Measurements from ENCODE around the gene CTPS2.
"Not testable (repeated sequence)": the region's sequence is repeated elsewhere in the genome, so short reads cannot be mapped to it uniquely, and the experiment has no call there.

CTPS2 gene

GRCh38 chrX:16733013-16733412 is 20.5 kb upstream of the CTPS2 start:
- Histone ChIP-seq H2BK120ac (ENCODE audit: low read depth, low read length) (no peak overlapping the region), H2AK5ac (ENCODE audit: low read length) (no peak overlapping the region), H3K4ac (ENCODE audit: low read depth, low read length) (no peak overlapping the region), H3K4me2 (ENCODE audit: low read length) (no peak overlapping the region), H3K56ac (ENCODE audit: low read length) (no peak overlapping the region), H2BK15ac (replicated peaks; ENCODE audit: low read depth) (no peak overlapping the region), H2BK5ac (ENCODE audit: low read length) (no peak overlapping the region), H3K79me1 (ENCODE audit: low read length) (no peaks in the 10 kb centered on the region), H3K4me3 (ENCODE audit: low read length) (no peak overlapping the region), H3K23ac (ENCODE audit: low read length) (no peak overlapping the region), H3K27ac (ENCODE audit: low read depth, low read length) (no peak overlapping the region), H4K8ac (ENCODE audit: low read depth, low read length) (no peak overlapping the region), H3K79me2 (ENCODE audit: control insufficient read depth, insufficient read depth, low read length) (no peaks in the 10 kb centered on the region), H3K27me3 (ENCODE audit: insufficient read depth, low read length, poor library complexity) (no peaks in the 10 kb centered on the region), H3K9ac (ENCODE audit: low read length) (no peak overlapping the region), H3K4me1 (ENCODE audit: control insufficient read depth, low read depth, low read length) (no peaks in the 10 kb centered on the region), H3K18ac (ENCODE audit: low read length) (no peak overlapping the region), H4K5ac (ENCODE audit: low read length) (no peak overlapping the region), H3K36me3 (ENCODE audit: control insufficient read depth, insufficient read depth, low read length) (no peaks in the 10 kb centered on the region)
- DNase-seq: peak; percentile 31

- H4K5ac ChIP-seq (ENCODE audit: low read length): no peak overlapping the region
- WGBS (ENCODE audit: extremely low coverage, insufficient coverage, low lambda C conversion rate): no CpG with 5 or more reads among the region's 1 CpG
Observed at GRCh38 chrX:16730450-16730849, 18.0 kb upstream of the CTPS2 start.

GRCh38 chrX:16727637-16728036 is 15.2 kb upstream of the CTPS2 start:
- Histone ChIP-seq H3K79me2 (ENCODE audit: control insufficient read depth, insufficient read depth, low read length) (peaks cover 13% of the 10 kb centered on the region), H3K27ac (ENCODE audit: low read depth, low read length) (no peak overlapping the region), H2AK5ac (ENCODE audit: low read length) (no peak overlapping the region), H3K4me2 (ENCODE audit: low read length) (no peak overlapping the region), H3K56ac (ENCODE audit: low read length) (no peak overlapping the region), H3K18ac (ENCODE audit: low read length) (no peak overlapping the region), H3K9ac (ENCODE audit: low read length) (no peak overlapping the region), H3K79me1 (ENCODE audit: low read length) (no peaks in the 10 kb centered on the region), H3K4me3 (ENCODE audit: low read length) (no peak overlapping the region), H3K36me3 (ENCODE audit: control insufficient read depth, insufficient read depth, low read length) (no peaks in the 10 kb centered on the region), H2BK5ac (ENCODE audit: low read length) (no peak overlapping the region), H4K8ac (ENCODE audit: low read depth, low read length) (no peak overlapping the region), H4K5ac (ENCODE audit: low read length) (no peak overlapping the region), H3K23ac (ENCODE audit: low read length) (no peak overlapping the region), H2BK15ac (replicated peaks; ENCODE audit: low read depth) (no peak overlapping the region), H3K4ac (ENCODE audit: low read depth, low read length) (no peak overlapping the region), H3K27me3 (ENCODE audit: insufficient read depth, low read length, poor library complexity) (no peaks in the 10 kb centered on the region), H2BK120ac (ENCODE audit: low read depth, low read length) (no peak overlapping the region), H3K4me1 (ENCODE audit: control insufficient read depth, low read depth, low read length) (no peaks in the 10 kb centered on the region)
- DNase-seq: no peak

More at GRCh38 chrX:16730450-16730849, 18.0 kb upstream of the CTPS2 start:
- Histone ChIP-seq H3K36me3 (ENCODE audit: control insufficient read depth, insufficient read depth, low read length) (no peaks in the 10 kb centered on the region), H3K27ac (ENCODE audit: low read depth, low read length) (no peak overlapping the region), H3K23ac (ENCODE audit: low read length) (no peak overlapping the region), H4K8ac (ENCODE audit: low read depth, low read length) (no peak overlapping the region), H3K56ac (ENCODE audit: low read length) (no peak overlapping the region), H2BK5ac (ENCODE audit: low read length) (no peak overlapping the region), H3K4ac (ENCODE audit: low read depth, low read length) (no peak overlapping the region), H2AK5ac (ENCODE audit: low read length) (no peak overlapping the region), H2BK120ac (ENCODE audit: low read depth, low read length) (no peak overlapping the region), H3K79me1 (ENCODE audit: low read length) (no peaks in the 10 kb centered on the region), H3K27me3 (ENCODE audit: insufficient read depth, low read length, poor library complexity) (no peaks in the 10 kb centered on the region), H3K4me2 (ENCODE audit: low read length) (no peak overlapping the region), H3K4me3 (ENCODE audit: low read length) (no peak overlapping the region), H3K4me1 (ENCODE audit: control insufficient read depth, low read depth, low read length) (no peaks in the 10 kb centered on the region), H3K18ac (ENCODE audit: low read length) (no peak overlapping the region), H3K79me2 (ENCODE audit: control insufficient read depth, insufficient read depth, low read length) (no peaks in the 10 kb centered on the region), H2BK15ac (replicated peaks; ENCODE audit: low read depth) (no peak overlapping the region), H3K9ac (ENCODE audit: low read length) (no peak overlapping the region)
- no peak for DNase-seq

GRCh38 chrX:16726347-16726988 is 14.0 kb upstream of the CTPS2 start:
- not testable (repeated sequence) for DNase-seq; H3K27ac ChIP-seq (ENCODE audit: low read depth, low read length); H3K23ac ChIP-seq (ENCODE audit: low read length); H3K4me3 ChIP-seq (ENCODE audit: low read length); H3K4ac ChIP-seq (ENCODE audit: low read depth, low read length); H3K4me1 ChIP-seq (ENCODE audit: control insufficient read depth, low read depth, low read length); H3K27me3 ChIP-seq (ENCODE audit: insufficient read depth, low read length, poor library complexity); H3K9ac ChIP-seq (ENCODE audit: low read length); H2BK5ac ChIP-seq (ENCODE audit: low read length); H2BK120ac ChIP-seq (ENCODE audit: low read depth, low read length); H3K4me2 ChIP-seq (ENCODE audit: low read length); H3K79me1 ChIP-seq (ENCODE audit: low read length); H3K56ac ChIP-seq (ENCODE audit: low read length); H3K18ac ChIP-seq (ENCODE audit: low read length); H4K5ac ChIP-seq (ENCODE audit: low read length); H2BK15ac ChIP-seq (replicated peaks; ENCODE audit: low read depth); H4K8ac ChIP-seq (ENCODE audit: low read depth, low read length); H3K36me3 ChIP-seq (ENCODE audit: control insufficient read depth, insufficient read depth, low read length); H2AK5ac ChIP-seq (ENCODE audit: low read length)
- no CpG with 5 or more reads among the region's 5 CpGs for WGBS (ENCODE audit: extremely low coverage, insufficient coverage, low lambda C conversion rate)
- peaks cover 18% of the 10 kb centered on the region for H3K79me2 ChIP-seq (ENCODE audit: control insufficient read depth, insufficient read depth, low read length)

GRCh38 chrX:16725072-16725471 is 12.6 kb upstream of the CTPS2 start:
- no peaks in the 10 kb centered on the region for H3K4me1 ChIP-seq (ENCODE audit: control insufficient read depth, low read depth, low read length)
- no peak overlapping the region for H2BK5ac ChIP-seq (ENCODE audit: low read length)
- no peak overlapping the region for H2AK5ac ChIP-seq (ENCODE audit: low read length)
- no peaks in the 10 kb centered on the region for H3K79me1 ChIP-seq (ENCODE audit: low read length)
- no peaks in the 10 kb centered on the region for H3K27me3 ChIP-seq (ENCODE audit: insufficient read depth, low read length, poor library complexity)
- H4K5ac ChIP-seq (ENCODE audit: low read length): no peak overlapping the region
- no peaks in the 10 kb centered on the region for H3K36me3 ChIP-seq (ENCODE audit: control insufficient read depth, insufficient read depth, low read length)
- H3K9ac ChIP-seq (ENCODE audit: low read length): no peak overlapping the region
- no CpG with 5 or more reads among the region's 7 CpGs for WGBS (ENCODE audit: extremely low coverage, insufficient coverage, low lambda C conversion rate)
- no peak overlapping the region for H3K56ac ChIP-seq (ENCODE audit: low read length)
- no peak overlapping the region for H2BK120ac ChIP-seq (ENCODE audit: low read depth, low read length)
- H2BK15ac ChIP-seq (replicated peaks; ENCODE audit: low read depth): no peak overlapping the region
- H3K4me2 ChIP-seq (ENCODE audit: low read length): no peak overlapping the region
- H3K18ac ChIP-seq (ENCODE audit: low read length): no peak overlapping the region
- H3K23ac ChIP-seq (ENCODE audit: low read length): no peak overlapping the region
- no peak overlapping the region for H3K27ac ChIP-seq (ENCODE audit: low read depth, low read length)
- H3K79me2 ChIP-seq (ENCODE audit: control insufficient read depth, insufficient read depth, low read length): peaks cover 28% of the 10 kb centered on the region
- no peak overlapping the region for H4K8ac ChIP-seq (ENCODE audit: low read depth, low read length)
- H3K4ac ChIP-seq (ENCODE audit: low read depth, low read length): no peak overlapping the region
- H3K4me3 ChIP-seq (ENCODE audit: low read length): no peak overlapping the region
- no peak for DNase-seq

GRCh38 chrX:16722481-16722880 is 10.0 kb upstream of the CTPS2 start:
- Histone ChIP-seq H2BK15ac (replicated peaks; ENCODE audit: low read depth) (no peak overlapping the region), H4K5ac (ENCODE audit: low read length) (no peak overlapping the region), H3K79me2 (ENCODE audit: control insufficient read depth, insufficient read depth, low read length) (peaks cover 31% of the 10 kb centered on the region), H3K4me1 (ENCODE audit: control insufficient read depth, low read depth, low read length) (no peaks in the 10 kb centered on the region), H3K4me3 (ENCODE audit: low read length) (no peak overlapping the region), H3K23ac (ENCODE audit: low read length) (no peak overlapping the region), H2AK5ac (ENCODE audit: low read length) (no peak overlapping the region), H3K18ac (ENCODE audit: low read length) (no peak overlapping the region), H2BK5ac (ENCODE audit: low read length) (no peak overlapping the region), H3K27ac (ENCODE audit: low read depth, low read length) (no peak overlapping the region), H3K36me3 (ENCODE audit: control insufficient read depth, insufficient read depth, low read length) (no peaks in the 10 kb centered on the region), H2BK120ac (ENCODE audit: low read depth, low read length) (no peak overlapping the region), H3K4me2 (ENCODE audit: low read length) (no peak overlapping the region), H3K27me3 (ENCODE audit: insufficient read depth, low read length, poor library complexity) (no peaks in the 10 kb centered on the region), H3K4ac (ENCODE audit: low read depth, low read length) (no peak overlapping the region), H4K8ac (ENCODE audit: low read depth, low read length) (no peak overlapping the region), H3K56ac (ENCODE audit: low read length) (no peak overlapping the region), H3K79me1 (ENCODE audit: low read length) (no peaks in the 10 kb centered on the region), H3K9ac (ENCODE audit: low read length) (no peak overlapping the region)
- no peak for DNase-seq
- no CpG with 5 or more reads among the region's 4 CpGs for WGBS (ENCODE audit: extremely low coverage, insufficient coverage, low lambda C conversion rate)

All from mesendoderm (in vitro differentiated cells).